ENCODE data around the gene LENG8. TPM values are rescaled to one million over a fixed set of nuclear protein-coding genes. Genes with fewer than 3 reads are reported as not detected.

Gene LENG8
- total and polyA plus RNA-seq, 11 donors = 23.6 to 93.9 (median 58.8) TPM

DNA sequence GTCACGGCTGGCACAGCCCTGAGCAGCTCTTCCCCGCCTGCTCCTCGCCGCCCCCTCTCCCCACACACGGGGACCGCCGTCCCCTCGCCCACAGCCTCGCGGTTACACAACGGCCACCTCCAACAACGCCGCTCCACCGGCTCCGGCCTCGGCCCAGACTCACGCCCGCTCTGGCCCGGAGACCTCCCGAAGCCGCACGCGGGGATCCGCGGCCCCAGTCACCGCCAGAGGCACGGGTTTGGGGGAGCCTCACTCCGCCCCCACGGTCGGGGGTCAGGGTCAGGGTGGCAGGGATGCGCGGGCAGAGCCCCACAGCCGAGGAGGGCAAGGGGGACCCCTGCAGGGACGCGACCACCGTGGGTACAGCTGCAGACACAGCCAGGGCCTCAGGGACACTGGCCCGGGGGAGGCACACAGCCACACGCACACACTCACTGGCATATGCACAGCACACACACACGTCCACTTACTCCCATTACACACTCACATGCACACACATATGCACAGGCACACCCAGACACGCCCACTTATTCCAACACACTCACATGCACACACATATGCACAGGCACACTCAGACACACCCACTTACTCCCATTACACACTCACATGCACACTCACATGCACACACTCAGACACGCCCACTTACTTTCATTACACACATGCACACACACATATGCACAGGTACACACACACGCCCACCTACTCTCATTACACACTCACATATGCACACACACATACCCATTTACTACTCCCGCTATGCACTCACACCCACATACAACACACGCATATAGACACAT, 32.1 kb upstream of the LENG8 start:
- intact Hi-C loops (cut with DNase I) = no loop called here
- H3K4me1 ChIP-seq = peaks cover 0 to 44% (median 11%) of the 10 kb centered on the region in 12 donors
- 31 to 56% (median 36%) methylated on average over 20 to 44 of the region's 44 CpGs for WGBS, 4 donors
- H3K36me3 ChIP-seq = no peaks in the 10 kb centered on the region
- DNase-seq = no peak
- ATAC-seq = peak in 1 of 4 donors; percentile 9
- no peaks in the 10 kb centered on the region for H3K9me3 ChIP-seq
- H3K27me3 ChIP-seq = peaks cover 29 to 83% (median 58%) of the 10 kb centered on the region in 9 donors
- TF ChIP-seq POLR2A (IDR thresholded peaks at IDR 0.05) = no peak
- TF ChIP-seq, protein P1, sequence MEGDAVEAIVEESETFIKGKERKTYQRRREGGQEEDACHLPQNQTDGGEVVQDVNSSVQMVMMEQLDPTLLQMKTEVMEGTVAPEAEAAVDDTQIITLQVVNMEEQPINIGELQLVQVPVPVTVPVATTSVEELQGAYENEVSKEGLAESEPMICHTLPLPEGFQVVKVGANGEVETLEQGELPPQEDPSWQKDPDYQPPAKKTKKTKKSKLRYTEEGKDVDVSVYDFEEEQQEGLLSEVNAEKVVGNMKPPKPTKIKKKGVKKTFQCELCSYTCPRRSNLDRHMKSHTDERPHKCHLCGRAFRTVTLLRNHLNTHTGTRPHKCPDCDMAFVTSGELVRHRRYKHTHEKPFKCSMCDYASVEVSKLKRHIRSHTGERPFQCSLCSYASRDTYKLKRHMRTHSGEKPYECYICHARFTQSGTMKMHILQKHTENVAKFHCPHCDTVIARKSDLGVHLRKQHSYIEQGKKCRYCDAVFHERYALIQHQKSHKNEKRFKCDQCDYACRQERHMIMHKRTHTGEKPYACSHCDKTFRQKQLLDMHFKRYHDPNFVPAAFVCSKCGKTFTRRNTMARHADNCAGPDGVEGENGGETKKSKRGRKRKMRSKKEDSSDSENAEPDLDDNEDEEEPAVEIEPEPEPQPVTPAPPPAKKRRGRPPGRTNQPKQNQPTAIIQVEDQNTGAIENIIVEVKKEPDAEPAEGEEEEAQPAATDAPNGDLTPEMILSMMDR (IDR thresholded peaks at IDR 0.05) = no peak
- peak overlapping the region in 2 of 12 donors; percentile 31 to 56 for H3K27ac ChIP-seq
- H3K4me3 ChIP-seq = peak overlapping the region in 4 of 12 donors; percentile 34 to 52 (median 46)

DNA sequence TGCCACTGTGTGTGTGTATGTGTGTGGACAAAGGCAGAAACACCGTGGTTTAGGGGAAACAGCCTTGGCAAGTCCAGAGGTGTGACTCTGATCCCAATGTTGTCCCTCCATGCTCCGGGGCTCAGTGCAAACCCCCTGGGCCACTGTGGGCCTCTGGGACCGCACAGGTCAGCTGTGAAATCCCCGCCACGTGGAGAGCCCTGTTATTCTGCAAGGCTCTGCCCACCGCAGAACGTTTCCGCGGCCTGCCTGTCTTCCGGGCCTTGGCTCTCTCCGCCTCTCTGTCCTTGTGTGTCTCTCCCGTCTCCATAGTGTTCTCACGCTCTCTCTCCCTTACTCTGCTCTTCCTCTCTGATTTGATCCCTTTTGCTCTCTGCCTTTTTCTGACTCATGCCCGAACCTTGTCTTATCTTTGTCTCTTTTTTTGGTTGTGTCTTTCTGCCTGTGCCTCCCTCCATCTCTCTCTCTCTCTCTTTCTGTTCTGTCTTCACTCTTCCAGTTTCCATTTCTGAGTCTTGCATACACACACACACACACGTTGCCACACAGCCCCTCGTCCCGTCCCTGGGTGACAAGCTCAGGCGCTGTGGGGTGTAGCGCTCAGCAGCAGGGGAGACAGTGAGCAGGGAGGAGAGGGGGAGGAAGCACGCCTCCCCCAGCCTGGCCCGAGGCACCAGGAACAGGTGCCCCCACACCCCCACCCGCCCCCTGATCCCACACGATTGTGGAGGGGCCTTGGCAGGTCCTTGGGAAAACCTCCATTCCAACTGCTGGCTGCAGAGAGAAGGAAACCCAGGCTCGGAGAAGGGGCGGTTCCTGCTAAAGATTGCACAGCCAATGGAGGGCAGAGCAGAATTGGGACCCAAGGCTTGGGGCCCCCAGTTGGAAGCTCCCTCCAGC, 30.7 kb upstream of the LENG8 start:
- peak overlapping the region in 8 of 12 donors; percentile 11 to 84 (median 57) for H3K27ac ChIP-seq
- no peaks in the 10 kb centered on the region for H3K36me3 ChIP-seq
- no peak overlapping the region for H3K4me3 ChIP-seq
- WGBS, 4 donors = 17 to 26% (median 18%) methylated on average over 17 to 25 of the region's 25 CpGs
- peaks cover 0 to 44% (median 11%) of the 10 kb centered on the region in 12 donors for H3K4me1 ChIP-seq
- H3K9me3 ChIP-seq = no peaks in the 10 kb centered on the region
- DNase-seq (no peak), ATAC-seq (peak in 2 of 4 donors; percentile 8 to 12)
- H3K27me3 ChIP-seq = peaks cover 29 to 83% (median 60%) of the 10 kb centered on the region in 9 donors
- TF ChIP-seq, protein P1 (IDR thresholded peaks at IDR 0.05) = no peak
- TF ChIP-seq POLR2A (IDR thresholded peaks at IDR 0.05) = no peak
- intact Hi-C loops (cut with DNase I) = no loop called here

DNA sequence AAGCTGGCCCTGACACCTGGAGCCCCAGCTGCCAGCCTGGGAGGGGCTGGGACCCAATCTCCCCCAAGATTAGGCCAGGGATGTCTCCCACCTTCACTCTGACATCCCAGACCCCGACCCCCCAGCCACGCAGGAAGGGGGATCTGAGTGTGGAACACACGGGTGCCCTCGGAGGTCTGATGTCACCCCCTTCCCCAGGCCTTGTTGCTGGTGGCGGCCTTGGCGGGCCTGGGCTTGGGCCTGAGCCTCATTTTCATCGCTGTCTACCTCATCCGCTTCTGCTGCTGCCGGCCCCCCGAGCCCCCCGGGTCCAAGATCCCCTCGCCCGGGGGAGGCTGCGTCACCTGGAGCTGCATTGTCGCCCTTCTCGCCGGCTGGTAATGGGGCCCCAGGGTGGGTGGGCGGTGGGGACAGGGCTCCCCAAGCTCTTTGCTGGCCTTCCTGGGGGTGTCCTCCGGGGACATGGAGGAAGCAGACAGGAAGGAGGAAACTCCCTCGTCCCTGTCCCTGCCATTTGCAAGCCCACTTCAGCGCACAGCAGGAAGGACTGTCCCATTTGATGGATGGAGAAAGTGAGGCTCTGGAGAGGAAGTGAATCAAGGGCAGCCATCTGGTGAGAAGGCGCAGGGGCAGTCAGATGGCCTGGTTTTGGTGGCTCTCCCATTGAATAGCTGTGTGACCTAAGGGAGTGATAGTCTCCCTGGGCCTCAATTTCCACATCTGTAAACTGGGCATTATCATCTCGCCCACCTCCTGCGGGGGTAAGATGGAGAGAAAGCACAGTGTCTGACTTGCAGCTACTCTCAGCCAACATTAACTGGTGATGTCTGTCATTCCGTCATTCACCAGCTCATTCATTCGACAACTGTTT, 29.8 kb upstream of the LENG8 start:
- TF ChIP-seq, protein P1 (IDR thresholded peaks at IDR 0.05) = no peak
- no peak for TF ChIP-seq POLR2A (IDR thresholded peaks at IDR 0.05)
- Histone ChIP-seq H3K36me3 (no peaks in the 10 kb centered on the region), H3K27me3 (peaks cover 29 to 91% (median 59%) of the 10 kb centered on the region in 9 donors), H3K27ac (peak overlapping the region in 6 of 12 donors; percentile 12 to 84 (median 65)), H3K4me1 (peaks cover 0 to 44% (median 11%) of the 10 kb centered on the region in 12 donors), H3K9me3 (no peaks in the 10 kb centered on the region), H3K4me3 (no peak overlapping the region)
- DNase-seq (no peak), ATAC-seq (no peak)
- intact Hi-C loops (cut with DNase I) = no loop called here
- 76 to 79% (median 77%) methylated on average over 14 to 26 of the region's 26 CpGs for WGBS, 4 donors
